ENCODE data around the gene OR2M7. TPM values are rescaled to one million over a fixed set of nuclear protein-coding genes. Genes with fewer than 3 reads are reported as not detected.

Gene OR2M7, protein sequence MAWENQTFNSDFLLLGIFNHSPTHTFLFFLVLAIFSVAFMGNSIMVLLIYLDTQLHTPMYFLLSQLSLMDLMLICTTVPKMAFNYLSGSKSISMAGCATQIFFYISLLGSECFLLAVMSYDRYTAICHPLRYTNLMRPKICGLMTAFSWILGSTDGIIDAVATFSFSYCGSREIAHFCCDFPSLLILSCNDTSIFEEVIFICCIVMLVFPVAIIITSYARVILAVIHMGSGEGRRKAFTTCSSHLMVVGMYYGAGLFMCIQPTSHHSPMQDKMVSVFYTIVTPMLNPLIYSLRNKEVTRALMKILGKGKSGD
- not detected in 2 replicates for total RNA-seq

GRCh38 chr1:248324468-248324867, at the start of gene OR2M7:
OR2M7 (minus strand) TSS chr1:248324568; CDS start chr1:248324568, 0 bp downstream.

GRCh38 chr1:248361121-248361715, 36.9 kb upstream of the OR2M7 start, which contains the start of gene OR2T4:
OR2T4 (plus strand) TSS chr1:248361665; CDS start chr1:248361665, 0 bp downstream.

DNA sequence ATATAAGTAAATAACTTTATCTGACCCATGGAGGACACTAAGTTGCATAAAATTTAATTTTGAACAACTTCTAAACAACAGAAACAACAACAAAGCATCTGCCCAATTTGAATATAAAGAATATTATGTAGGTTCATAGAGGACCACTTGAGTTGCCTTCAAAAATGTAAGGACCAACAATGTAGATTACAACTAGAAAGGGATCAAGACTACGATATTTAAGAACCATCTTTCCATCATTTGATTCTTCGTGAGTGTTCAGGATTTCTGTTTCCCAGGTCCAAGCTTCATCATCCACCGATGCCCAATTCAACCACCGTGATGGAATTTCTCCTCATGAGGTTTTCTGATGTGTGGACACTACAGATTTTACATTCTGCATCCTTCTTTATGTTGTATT, 24.1 kb upstream of the OR2M7 start, which contains the start of gene OR14C36:
Gene OR14C36, plus strand, starts transcription at position 301 of the 400 bp plus-strand sequence. Its CDS starts 0 bp downstream, at position 301.

GRCh38 chr1:248303324-248303723, 21.0 kb downstream of the OR2M7 start, which contains the start of gene OR2T12:
OR2T12 (minus strand) TSS chr1:248303424; CDS start chr1:248295578, 7,846 bp downstream.

GRCh38 chr1:248277876-248278275, 46.5 kb downstream of the OR2M7 start, which contains the start of gene OR2T33:
OR2T33 (minus strand) TSS chr1:248277976; CDS start chr1:248273814, 4,162 bp downstream.

Other genes starting within 250 kb of the OR2M7 start
- gene OR2L13, start 229.4 kb downstream of the OR2M7 start, total RNA-seq: under 0.01 TPM in 1 of 2 replicates, not detected in the other
- not detected in 2 replicates for gene OR2M5, start 179.4 kb downstream of the OR2M7 start, total RNA-seq
- not detected in 2 replicates for gene OR2M2, start 149.7 kb downstream of the OR2M7 start, total RNA-seq
- gene OR2M3, start 127.3 kb downstream of the OR2M7 start, total RNA-seq: not detected in 2 replicates
- not detected in 2 replicates for gene OR2M4, start 93.2 kb downstream of the OR2M7 start, total RNA-seq
- gene OR2T33, start 46.6 kb downstream of the OR2M7 start, total RNA-seq: not detected in 2 replicates
- gene OR2T12, start 21.1 kb downstream of the OR2M7 start, total RNA-seq: not detected in 2 replicates
- gene OR14C36, start 24.2 kb upstream of the OR2M7 start, total RNA-seq: not detected in 2 replicates
- gene OR2T4, start 37.1 kb upstream of the OR2M7 start, total RNA-seq: not detected in 2 replicates
- gene OR2T6, start 51.2 kb upstream of the OR2M7 start, total RNA-seq: not detected in 2 replicates
- gene OR2T1, start 78.5 kb upstream of the OR2M7 start, total RNA-seq: not detected in 2 replicates
- gene OR2T2, start 121.1 kb upstream of the OR2M7 start, total RNA-seq: not detected in 2 replicates
- gene OR2T3, start 148.8 kb upstream of the OR2M7 start, total RNA-seq: not detected in 2 replicates
- not detected in 2 replicates for gene OR2T5, start 164.0 kb upstream of the OR2M7 start, total RNA-seq
- not detected in 2 replicates for gene OR2G6, start 183.5 kb upstream of the OR2M7 start, total RNA-seq
- not detected in 2 replicates for gene OR2T29, start 238.2 kb upstream of the OR2M7 start, total RNA-seq

Data from regular cardiac myocyte (primary cell).